ENCODE measurements around the gene PTCRA.
A peak's percentile ranks its signal among the peaks of the same experiment; 100 is the strongest.
"Not testable (repeated sequence)": the region's sequence is repeated elsewhere in the genome, so short reads cannot be mapped to it uniquely, and the experiment has no call there.

The PTCRA gene

GRCh38 chr6:42942444-42942843 lies 26.6 kb downstream of the PTCRA start:
- DNase-seq = no peak

GRCh38 chr6:42947950-42948349 lies 32.1 kb downstream of the PTCRA start:
- DNase-seq = no peak

DNA sequence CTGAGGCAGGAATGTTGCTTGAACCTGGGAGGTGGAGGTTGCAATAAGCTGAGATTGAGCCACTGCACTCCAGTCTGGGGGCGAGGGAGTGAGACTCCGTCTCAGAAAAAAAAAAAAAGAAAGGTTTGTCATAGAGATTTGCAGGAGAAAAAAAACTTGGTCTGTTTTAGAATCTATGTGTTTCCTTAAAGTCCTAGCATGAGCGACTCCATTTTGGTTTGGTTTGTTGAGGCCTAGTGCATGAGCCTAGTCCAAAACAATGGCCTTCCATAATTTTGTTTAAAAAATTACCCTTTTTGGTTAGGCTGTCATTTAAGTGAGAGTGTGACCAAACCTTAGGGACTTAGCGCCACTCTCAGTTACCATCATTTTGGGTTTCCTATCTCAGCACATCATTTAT lies 36.5 kb downstream of the PTCRA start:
- DNase-seq = no peak

- not testable (repeated sequence) for DNase-seq
Observed at GRCh38 chr6:42954405-42954804, 38.6 kb downstream of the PTCRA start.

GRCh38 chr6:42958125-42958524 lies 42.3 kb downstream of the PTCRA start:
- no peak for DNase-seq

GRCh38 chr6:42959917-42960242 lies 44.0 kb downstream of the PTCRA start:
- no peak for DNase-seq

GRCh38 chr6:42960243-42961019 lies 44.6 kb downstream of the PTCRA start, which contains the start of gene GNMT:
TSS of gene GNMT (plus strand) at chr6:42960754. CDS start at chr6:42960768, 14 bp downstream.
- DNase-seq = peak in 1 of 2 donors; percentile 32

- no peak for DNase-seq
Observed at GRCh38 chr6:42961020-42961470, 45.2 kb downstream of the PTCRA start.

DNA sequence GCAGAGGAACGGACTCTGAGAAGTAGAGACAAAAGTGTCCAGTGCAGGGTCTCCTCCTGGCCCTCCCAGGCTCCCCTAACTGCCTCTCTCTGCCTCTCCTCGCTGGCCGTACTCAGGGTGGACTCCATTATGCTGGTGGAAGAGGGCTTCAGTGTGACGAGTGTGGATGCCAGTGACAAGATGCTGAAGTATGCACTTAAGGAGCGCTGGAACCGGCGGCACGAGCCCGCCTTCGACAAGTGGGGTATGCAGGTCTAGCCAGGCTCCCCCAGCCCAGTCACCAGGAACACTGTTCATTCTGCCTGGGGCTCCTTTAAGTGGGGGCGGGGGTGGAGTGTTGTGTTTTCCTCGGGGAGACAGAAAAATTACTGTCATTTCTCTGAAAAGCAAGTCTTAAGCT lies 46.2 kb downstream of the PTCRA start:
- no peak for DNase-seq

GRCh38 chr6:42962502-42963178 lies 46.8 kb downstream of the PTCRA start:
- DNase-seq = no peak

DNA sequence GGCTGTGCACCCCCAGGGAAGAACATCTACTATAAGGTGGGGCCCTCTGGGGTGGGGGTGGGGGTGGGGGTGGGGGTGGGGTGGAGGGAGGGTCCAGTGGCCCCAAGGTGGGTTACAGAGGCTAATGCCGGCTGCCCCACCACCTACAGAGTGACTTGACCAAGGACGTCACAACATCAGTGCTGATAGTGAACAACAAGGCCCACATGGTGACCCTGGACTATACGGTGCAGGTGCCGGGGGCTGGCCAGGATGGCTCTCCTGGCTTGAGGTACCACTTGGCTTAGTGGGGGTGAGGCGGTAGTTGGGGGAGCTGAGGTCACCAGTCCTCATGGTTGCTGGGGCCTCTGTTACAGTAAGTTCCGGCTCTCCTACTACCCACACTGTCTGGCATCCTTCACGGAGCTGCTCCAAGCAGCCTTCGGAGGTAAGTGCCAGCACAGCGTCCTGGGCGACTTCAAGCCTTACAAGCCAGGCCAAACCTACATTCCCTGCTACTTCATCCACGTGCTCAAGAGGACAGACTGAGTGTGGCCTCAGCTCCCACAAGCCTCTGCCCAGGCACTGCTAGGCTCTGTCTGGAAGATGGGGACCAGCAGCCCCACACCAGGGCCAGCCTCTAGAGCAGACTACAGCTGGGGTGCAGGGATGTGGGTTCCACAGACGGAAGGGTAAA lies 47.5 kb downstream of the PTCRA start:
- DNase-seq = no peak

DNA sequence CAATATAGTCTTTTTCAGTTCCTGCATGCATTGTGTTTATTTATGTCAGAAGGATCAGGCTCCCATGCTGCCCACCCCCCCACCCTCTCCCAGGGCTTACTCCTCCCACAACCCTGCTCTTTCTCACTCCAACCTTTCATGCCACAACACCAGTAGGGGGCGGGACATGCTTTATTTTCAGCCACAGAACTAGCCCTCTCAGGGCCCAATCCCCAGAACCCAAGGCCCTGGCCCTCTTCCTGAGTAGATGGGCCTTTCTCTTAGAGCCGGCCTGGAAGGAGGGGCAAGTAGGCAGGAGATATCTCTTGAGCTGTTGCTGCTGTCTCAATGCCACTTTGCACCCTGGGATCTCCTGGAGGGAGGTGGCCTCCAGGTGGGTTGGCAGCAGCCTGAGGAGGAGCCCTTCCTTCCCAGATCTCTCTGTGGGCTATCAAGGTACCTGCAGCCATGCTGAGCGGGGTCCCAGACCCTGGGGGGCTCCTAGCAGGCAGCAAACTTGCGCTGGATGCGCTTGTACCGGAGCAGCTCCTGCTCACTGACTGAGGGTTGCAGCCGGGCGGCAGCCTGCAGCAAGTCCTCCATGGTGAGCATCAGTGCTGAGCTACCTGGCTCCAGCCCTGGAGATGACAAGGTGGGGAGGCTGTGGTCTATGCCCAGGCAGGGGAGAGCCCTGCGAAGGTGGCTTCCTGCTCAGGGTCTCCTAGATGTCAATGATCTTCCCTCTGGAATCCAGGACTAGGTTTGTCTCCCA lies 48.2 kb downstream of the PTCRA start:
- peak; percentile 14 to 39 for DNase-seq

DNA sequence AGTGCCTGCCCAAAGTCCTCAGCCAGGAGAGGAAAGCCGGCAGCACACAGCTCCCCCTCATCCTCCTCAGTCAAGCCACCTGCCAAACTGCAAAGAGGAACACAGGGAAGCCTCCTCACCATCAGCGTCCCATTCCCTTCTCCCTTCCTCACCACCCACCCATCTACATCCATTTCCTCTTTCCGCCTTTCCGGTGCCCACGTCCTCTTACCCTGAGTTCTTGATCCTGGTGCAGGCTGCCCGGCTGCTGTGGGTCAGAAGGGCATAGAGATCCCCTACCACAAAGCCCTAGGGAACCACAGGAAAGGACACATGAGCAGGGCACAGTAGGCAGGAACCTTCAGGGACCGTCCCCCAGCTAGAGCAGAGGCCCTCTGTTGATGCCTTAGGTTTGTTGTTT lies 50.7 kb downstream of the PTCRA start:
- no peak for DNase-seq

- no peak for DNase-seq
Observed at GRCh38 chr6:42967228-42967627, 51.4 kb downstream of the PTCRA start.

GRCh38 chr6:42968126-42968701 lies 52.4 kb downstream of the PTCRA start:
- no peak for DNase-seq

GRCh38 chr6:42968783-42969182 lies 52.9 kb downstream of the PTCRA start:
- no peak for DNase-seq

DNA sequence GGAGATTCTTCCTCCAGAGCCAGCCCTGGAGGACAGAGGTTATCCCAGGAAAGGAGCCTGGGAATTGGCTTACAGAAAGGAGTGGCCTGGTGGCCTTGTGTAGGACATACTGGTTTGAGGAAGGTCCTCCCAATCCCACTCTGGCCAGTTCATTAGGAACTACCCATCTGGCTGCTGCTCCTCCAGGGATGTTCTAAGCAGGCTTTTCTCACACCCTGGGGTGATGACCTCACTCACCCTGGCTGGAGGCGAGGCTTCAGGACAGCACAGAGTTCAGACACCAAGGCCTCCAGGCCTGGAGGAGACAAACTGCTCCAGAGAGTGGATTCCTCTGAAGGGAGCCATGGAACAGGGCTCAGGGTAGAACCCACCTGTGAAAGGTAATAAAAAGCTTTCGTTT lies 53.6 kb downstream of the PTCRA start:
- no peak for DNase-seq

DNA sequence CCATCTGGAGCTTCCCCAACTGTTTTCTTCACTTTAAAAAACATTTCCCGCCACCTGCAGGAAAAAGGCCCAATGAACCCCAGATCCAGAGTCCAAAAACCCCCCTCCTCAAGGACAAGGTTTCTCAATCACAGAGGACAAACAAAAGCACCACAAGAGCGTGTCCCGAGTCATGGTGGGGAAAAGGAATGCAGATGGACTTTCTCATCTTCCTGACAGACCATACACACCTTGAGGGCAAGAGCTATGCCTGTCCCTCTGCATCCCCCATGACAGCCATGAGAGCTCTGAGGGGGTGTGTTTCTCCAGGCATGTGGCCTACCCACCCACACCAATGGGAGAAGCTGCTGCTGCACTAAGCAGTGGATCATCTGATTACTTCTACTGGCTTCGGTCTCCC lies 54.1 kb downstream of the PTCRA start:
- DNase-seq = no peak

DNA sequence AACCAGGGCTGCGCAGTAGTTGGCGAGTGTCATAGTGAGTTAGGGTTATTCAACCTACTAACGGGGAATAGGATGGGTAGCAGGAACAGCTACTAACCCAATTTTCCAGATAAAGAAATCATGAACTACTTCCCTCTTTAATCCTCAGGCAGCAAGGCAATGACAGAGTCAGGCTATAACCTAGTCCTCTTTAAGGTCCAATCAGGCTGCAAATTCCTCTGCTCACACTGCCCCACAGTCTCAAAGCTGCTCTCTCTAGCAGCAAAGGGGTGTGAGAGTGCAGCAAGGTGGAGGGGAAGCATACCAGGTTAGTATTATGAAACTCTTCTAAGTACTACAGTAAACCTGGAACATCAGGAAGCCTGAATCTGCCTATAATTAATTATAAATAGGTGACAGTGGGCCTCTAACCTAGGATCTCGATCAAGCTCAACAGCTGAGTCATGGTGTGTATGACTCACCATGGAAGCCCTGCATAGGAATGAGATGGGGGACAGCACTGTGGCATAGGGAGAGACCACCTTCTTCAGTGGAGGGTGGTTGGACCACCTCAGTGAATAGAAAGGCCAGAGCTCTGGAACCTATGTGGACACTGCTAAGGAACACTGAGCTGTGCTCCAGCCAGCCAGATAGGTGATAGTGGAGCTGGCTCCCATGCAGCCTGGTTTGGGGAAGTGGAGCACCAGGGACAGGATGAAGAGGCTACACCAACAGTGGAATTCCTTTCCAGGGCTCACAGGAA lies 55.2 kb downstream of the PTCRA start:
- DNase-seq = no peak

DNA sequence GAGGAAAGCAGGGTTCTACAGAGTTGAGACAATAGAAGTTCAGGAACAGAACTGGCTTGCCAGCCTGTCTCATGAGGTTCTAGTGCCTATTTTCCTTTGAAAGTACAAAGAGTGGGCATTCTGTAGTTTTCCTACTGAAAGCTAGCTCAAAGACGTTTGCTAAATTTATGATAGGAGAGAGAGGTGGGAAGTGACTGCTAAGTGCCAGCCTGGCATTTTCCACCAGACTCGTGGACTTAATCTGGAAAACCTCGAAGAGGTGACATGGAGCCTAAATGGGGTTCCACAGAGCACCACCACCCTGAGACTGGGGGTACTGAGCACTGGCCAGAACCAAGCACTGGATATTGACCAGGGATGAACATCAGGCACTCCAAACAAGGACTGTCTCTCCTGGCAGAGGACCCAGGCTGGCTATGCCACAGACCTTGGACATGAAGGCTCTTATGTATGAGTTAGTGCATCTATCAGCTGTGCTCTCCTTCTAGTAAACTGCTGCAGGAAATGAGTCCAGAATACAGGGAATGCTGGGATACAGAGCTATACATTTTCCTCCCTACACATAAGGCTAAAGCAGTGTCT lies 56.0 kb downstream of the PTCRA start:
- DNase-seq = no peak

DNA sequence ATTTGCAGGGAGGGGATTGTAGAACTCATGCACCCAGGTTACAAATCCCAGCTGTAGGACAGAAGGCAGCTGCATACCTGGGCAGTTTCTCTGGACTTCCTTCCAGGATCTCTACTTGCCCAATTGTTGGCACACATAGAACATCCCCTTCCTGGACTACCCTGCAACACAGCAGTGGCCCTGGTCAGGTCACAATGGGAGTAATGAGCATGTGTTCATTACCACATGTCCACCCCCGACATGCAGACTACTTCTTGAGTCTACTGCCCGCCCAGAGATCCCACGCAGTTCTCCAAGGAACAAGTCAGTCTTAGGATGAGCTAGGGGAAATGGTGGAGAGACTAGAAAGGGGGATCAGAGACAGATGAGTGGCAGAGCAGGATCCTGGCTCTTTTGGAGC lies 58.1 kb downstream of the PTCRA start:
- DNase-seq = no peak

Data from stimulated activated CD4-positive, alpha-beta T cell treated with anti-CD3 and anti-CD28 coated beads, Interleukin-2, amount 100 ng/mL, for 48 hours (primary cell).